Measurements from ENCODE around the gene SH3GL3. TPM values are rescaled to one million over a fixed set of nuclear protein-coding genes. Genes with fewer than 3 reads are reported as not detected.

SH3GL3 gene
- total and polyA plus RNA-seq, 7 donors = 0.04 to 0.99 (median 0.63) TPM; not detected in 3

GRCh38 chr15:83652626-83653204 is 205.6 kb downstream of the SH3GL3 start:
- Histone ChIP-seq H3K9me3 (no peaks in the 10 kb centered on the region), H3K4me1 (peaks cover 0 to 38% (median 33%) of the 10 kb centered on the region in 4 donors), H3K4me3 (peak overlapping the region in 1 of 4 donors; percentile 65), H3K27me3 (no peaks in the 10 kb centered on the region), H3K36me3 (no peaks in the 10 kb centered on the region), H3K27ac (peak overlapping the region; percentile 82 to 87 (median 86))
- DNase-seq = no peak
- WGBS, 2 donors = 86 to 89% methylated on average over 5 of the region's 5 CpGs
- no peak for TF ChIP-seq POLR2A (IDR thresholded peaks at IDR 0.05)
- TF ChIP-seq, protein P1, sequence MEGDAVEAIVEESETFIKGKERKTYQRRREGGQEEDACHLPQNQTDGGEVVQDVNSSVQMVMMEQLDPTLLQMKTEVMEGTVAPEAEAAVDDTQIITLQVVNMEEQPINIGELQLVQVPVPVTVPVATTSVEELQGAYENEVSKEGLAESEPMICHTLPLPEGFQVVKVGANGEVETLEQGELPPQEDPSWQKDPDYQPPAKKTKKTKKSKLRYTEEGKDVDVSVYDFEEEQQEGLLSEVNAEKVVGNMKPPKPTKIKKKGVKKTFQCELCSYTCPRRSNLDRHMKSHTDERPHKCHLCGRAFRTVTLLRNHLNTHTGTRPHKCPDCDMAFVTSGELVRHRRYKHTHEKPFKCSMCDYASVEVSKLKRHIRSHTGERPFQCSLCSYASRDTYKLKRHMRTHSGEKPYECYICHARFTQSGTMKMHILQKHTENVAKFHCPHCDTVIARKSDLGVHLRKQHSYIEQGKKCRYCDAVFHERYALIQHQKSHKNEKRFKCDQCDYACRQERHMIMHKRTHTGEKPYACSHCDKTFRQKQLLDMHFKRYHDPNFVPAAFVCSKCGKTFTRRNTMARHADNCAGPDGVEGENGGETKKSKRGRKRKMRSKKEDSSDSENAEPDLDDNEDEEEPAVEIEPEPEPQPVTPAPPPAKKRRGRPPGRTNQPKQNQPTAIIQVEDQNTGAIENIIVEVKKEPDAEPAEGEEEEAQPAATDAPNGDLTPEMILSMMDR (IDR thresholded peaks at IDR 0.05) = no peak
- TF ChIP-seq EP300 (IDR thresholded peaks at IDR 0.05) = no peak
- intact Hi-C loops (cut with DNase I) = loop anchor here (2.0 to 10.0 kb wide), 5 partner anchors 85 to 370 kb away; partner anchors contain the start of gene SH3GL3

- Histone ChIP-seq H3K9me3 (no peaks in the 10 kb centered on the region), H3K27me3 (no peaks in the 10 kb centered on the region), H3K4me3 (peak overlapping the region; percentile 21 to 73 (median 64)), H3K27ac (peak overlapping the region; percentile 82 to 87 (median 86)), H3K4me1 (peaks cover 0 to 43% (median 39%) of the 10 kb centered on the region in 4 donors), H3K36me3 (no peaks in the 10 kb centered on the region)
- intact Hi-C loops (cut with DNase I) = loop anchor here (2.0 to 10.0 kb wide), 5 partner anchors 86 to 369 kb away; partner anchors contain the start of gene SH3GL3
- TF ChIP-seq POLR2A (IDR thresholded peaks at IDR 0.05) (no peak), EP300 (IDR thresholded peaks at IDR 0.05) (no peak), POLR2AphosphoS5 (IDR thresholded peaks at IDR 0.05) (no peak)
- TF ChIP-seq, protein P1 (IDR thresholded peaks at IDR 0.05) = no peak
- no peak for DNase-seq
- WGBS, 2 donors = 25 to 29% methylated on average over 18 of the region's 18 CpGs
Measured at GRCh38 chr15:83653288-83653638, 206.1 kb downstream of the SH3GL3 start.

GRCh38 chr15:83653639-83654378 is 206.7 kb downstream of the SH3GL3 start, which contains the start of gene ADAMTSL3:
Gene ADAMTSL3 (plus strand): TSS chr15:83654123. CDS start chr15:83655762, 1,639 bp downstream.
- Histone ChIP-seq H3K4me3 (peak within 1 kb of the TSS; percentile 63 to 80 (median 69)), H3K36me3 (no peaks in the 10 kb centered on the region), H3K27me3 (no peaks in the 10 kb centered on the region), H3K9me3 (no peaks in the 10 kb centered on the region), H3K4me1 (peaks cover 0 to 49% (median 44%) of the 10 kb centered on the region in 4 donors), H3K27ac (peak within 1 kb of the TSS; percentile 82 to 87 (median 86))
- peak; percentile 92 for DNase-seq
- WGBS, 2 donors = 2 to 6% methylated on average over 105 of the region's 105 CpGs
- TF ChIP-seq POLR2A (IDR thresholded peaks at IDR 0.05) (no peak), POLR2AphosphoS5 (IDR thresholded peaks at IDR 0.05) (peak in 3 of 4 donors; percentile 14 to 49 (median 46)), EP300 (IDR thresholded peaks at IDR 0.05) (no peak)
- TF ChIP-seq, protein P1 (IDR thresholded peaks at IDR 0.05) = no peak
- intact Hi-C loops (cut with DNase I) = loop anchor here (2.0 to 10.0 kb wide), 6 partner anchors 33 to 368 kb away; partner anchors contain the start of gene SH3GL3

GRCh38 chr15:83654379-83655236 is 207.5 kb downstream of the SH3GL3 start:
- H3K36me3 ChIP-seq = no peaks in the 10 kb centered on the region
- DNase-seq = peak; percentile 82
- WGBS, 2 donors = 10 to 34% methylated on average over 67 of the region's 67 CpGs
- TF ChIP-seq POLR2A (IDR thresholded peaks at IDR 0.05) (no peak), EP300 (IDR thresholded peaks at IDR 0.05) (no peak), POLR2AphosphoS5 (IDR thresholded peaks at IDR 0.05) (peak in 2 of 4 donors; percentile 16 to 17)
- TF ChIP-seq, protein P1 (IDR thresholded peaks at IDR 0.05) = peak in 1 of 4 experiments; percentile 12
- no peaks in the 10 kb centered on the region for H3K27me3 ChIP-seq
- peak overlapping the region; percentile 82 to 87 (median 86) for H3K27ac ChIP-seq
- intact Hi-C loops (cut with DNase I) = loop anchor here (2.0 to 10.0 kb wide), 6 partner anchors 32 to 368 kb away; partner anchors contain the start of gene SH3GL3
- H3K4me1 ChIP-seq = peaks cover 0 to 57% (median 50%) of the 10 kb centered on the region in 4 donors
- peak overlapping the region; percentile 63 to 80 (median 69) for H3K4me3 ChIP-seq
- H3K9me3 ChIP-seq = no peaks in the 10 kb centered on the region
